OCI-LY1 (cell line): Measurements from ENCODE around the gene OSGEPL1.

Experiments used
- EZH2 ChIP-seq: fragments of 200-600 bp; sonication (generic), shearing (Covaris generic); IDR thresholded peaks from 2 replicates; pipeline ENCODE4 v1.8.0; 2017; ENCODE audit warnings: borderline replicate concordance, mixed run types, mild to moderate bottlenecking, antibody characterized with exemption, low read length, moderate library complexity, mixed read lengths
- TF ChIP-seq, protein P1 (sequence below): fragments of 200-600 bp; sonication (generic), shearing (Covaris generic); IDR thresholded peaks from 2 replicates; pipeline ENCODE4 v1.5.1; 2017; ENCODE audit warnings: mild to moderate bottlenecking, antibody characterized with exemption, low read length, moderate library complexity, mixed read lengths

DNA sequence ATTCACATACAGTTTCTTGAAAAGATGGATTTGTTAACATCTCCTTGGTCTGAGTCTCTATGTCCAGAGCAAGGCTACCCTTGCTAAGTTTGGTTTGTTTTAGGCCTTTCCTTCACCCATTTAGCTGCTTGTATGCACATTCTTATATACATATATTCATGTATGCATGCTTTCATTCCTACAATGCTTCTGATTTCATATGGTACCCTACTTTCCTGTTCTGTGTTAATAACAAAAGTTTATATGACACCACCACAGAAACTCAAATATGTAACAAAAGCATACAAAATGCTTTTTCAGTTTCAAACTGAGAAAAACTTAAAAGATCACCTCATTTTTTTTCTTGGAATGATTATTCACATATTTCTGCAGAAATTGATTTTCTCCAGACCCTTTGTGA lies 39.4 kb downstream of the OSGEPL1 start:
- TF ChIP-seq, protein P1, sequence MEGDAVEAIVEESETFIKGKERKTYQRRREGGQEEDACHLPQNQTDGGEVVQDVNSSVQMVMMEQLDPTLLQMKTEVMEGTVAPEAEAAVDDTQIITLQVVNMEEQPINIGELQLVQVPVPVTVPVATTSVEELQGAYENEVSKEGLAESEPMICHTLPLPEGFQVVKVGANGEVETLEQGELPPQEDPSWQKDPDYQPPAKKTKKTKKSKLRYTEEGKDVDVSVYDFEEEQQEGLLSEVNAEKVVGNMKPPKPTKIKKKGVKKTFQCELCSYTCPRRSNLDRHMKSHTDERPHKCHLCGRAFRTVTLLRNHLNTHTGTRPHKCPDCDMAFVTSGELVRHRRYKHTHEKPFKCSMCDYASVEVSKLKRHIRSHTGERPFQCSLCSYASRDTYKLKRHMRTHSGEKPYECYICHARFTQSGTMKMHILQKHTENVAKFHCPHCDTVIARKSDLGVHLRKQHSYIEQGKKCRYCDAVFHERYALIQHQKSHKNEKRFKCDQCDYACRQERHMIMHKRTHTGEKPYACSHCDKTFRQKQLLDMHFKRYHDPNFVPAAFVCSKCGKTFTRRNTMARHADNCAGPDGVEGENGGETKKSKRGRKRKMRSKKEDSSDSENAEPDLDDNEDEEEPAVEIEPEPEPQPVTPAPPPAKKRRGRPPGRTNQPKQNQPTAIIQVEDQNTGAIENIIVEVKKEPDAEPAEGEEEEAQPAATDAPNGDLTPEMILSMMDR, result no peak
- no peak for TF ChIP-seq EZH2
